SK-N-SH (cell line): Measurements from ENCODE around the gene TAS2R41. TPM values are rescaled to one million over a fixed set of nuclear protein-coding genes. Genes with fewer than 3 reads are reported as not detected.

ENCODE experiments used
- CTCF ChIA-PET: fragments of 300-600, 350-600 bp; formaldehyde crosslinking; extraction: SDS; loops from one replicate; lab custom pipeline; 2021; lab: Yijun Ruan, JAX
- POLR2A ChIA-PET: fragments of 350-600 bp; sonication (Branson Sonifier 250); formaldehyde crosslinking; extraction: SDS; loops from one replicate; lab custom pipeline; 2020; ENCODE audit warnings: antibody characterized with exemption, inconsistent platforms; lab: Yijun Ruan, JAX
- DNase-seq: peaks from one replicate; pipeline ENCODE4 v3.0.0; 2012
- H2AFZ ChIP-seq: fragments of 200-600 bp; sonication (generic); 2 replicates; pipeline ENCODE4 v1.8.1; 2016; ENCODE audit warnings: antibody characterized with exemption, mild to moderate bottlenecking, low read depth
- H3F3A ChIP-seq: fragments of 200-600 bp; sonication (generic); replicated peaks from 2 replicates; pipeline ENCODE3; 2016; ENCODE audit warnings: antibody characterized with exemption, mild to moderate bottlenecking; ENCODE audit not compliant: insufficient read depth
- H3K27ac ChIP-seq, 2 experiments: fragments of 200-500 bp in 1 of 2; fragments of 200-600 bp in 1 of 2; sonication (Bioruptor generic) in 1 of 2; sonication (generic), shearing (Covaris generic) in 1 of 2; 2 replicates each; pipeline versions ENCODE4 v1.5.1 to v1.6.1; 2014 to 2016; ENCODE audit warnings: low read depth in 2 of 2, inconsistent platforms in 1 of 2, low read length in 1 of 2, mild to moderate bottlenecking in 1 of 2, mixed read lengths in 1 of 2
- H3K27me3 ChIP-seq: fragments of 200-600 bp; sonication (generic), shearing (Covaris generic); 2 replicates; pipeline ENCODE4 v1.6.1; 2016; ENCODE audit warnings: mixed run types; ENCODE audit not compliant: insufficient read depth
- H3K36me3 ChIP-seq, 2 experiments: fragments of 200-500 bp in 1 of 2; fragments of 200-600 bp in 1 of 2; sonication (Bioruptor generic) in 1 of 2; sonication (generic) in 1 of 2; replicated peaks in 1 of 2; 2 replicates each; pipeline versions ENCODE3 to v1.5.1; 2014 to 2016; ENCODE audit warnings: low read length in 1 of 2, mild to moderate bottlenecking in 1 of 2; ENCODE audit not compliant: insufficient read depth in 2 of 2, control insufficient read depth in 1 of 2
- H3K4me1 ChIP-seq, 2 experiments: fragments of 200-500 bp in 1 of 2; fragments of 200-600 bp in 1 of 2; sonication (Bioruptor generic) in 1 of 2; sonication (generic), shearing (Covaris generic) in 1 of 2; 2 replicates each; pipeline versions ENCODE4 v1.5.1 to v1.6.1; 2014 to 2016; ENCODE audit warnings: low read depth in 1 of 2, low read length in 1 of 2, mixed run types in 1 of 2; ENCODE audit not compliant: insufficient read depth in 2 of 2, control insufficient read depth in 1 of 2
- H3K4me2 ChIP-seq: fragments of 200-600 bp; sonication (generic), shearing (Covaris generic); 2 replicates; pipeline ENCODE4 v1.6.1; 2017; ENCODE audit warnings: mixed run types
- H3K4me3 ChIP-seq, 2 experiments: fragments of 200-500 bp in 1 of 2; fragments of 200-600 bp in 1 of 2; sonication (Bioruptor generic) in 1 of 2; sonication (generic), shearing (Covaris generic) in 1 of 2; 2 replicates each; pipeline versions ENCODE4 v1.5.1 to v1.8.1; 2014 to 2016; ENCODE audit warnings: low read depth in 2 of 2, inconsistent platforms in 1 of 2, low read length in 1 of 2, mild to moderate bottlenecking in 1 of 2, mixed read lengths in 1 of 2, moderate library complexity in 1 of 2
- H3K79me2 ChIP-seq: fragments of 200-600 bp; sonication (generic); 2 replicates; pipeline ENCODE4 v1.8.1; 2017; ENCODE audit warnings: mild to moderate bottlenecking; ENCODE audit not compliant: insufficient read depth
- H3K9ac ChIP-seq: fragments of 200-600 bp; sonication (generic); 2 replicates; pipeline ENCODE4 v1.6.1; 2017; ENCODE audit warnings: mixed run types
- H3K9me2 ChIP-seq: fragments of 200-600 bp; sonication (generic); 2 replicates; pipeline ENCODE4 v1.6.1; 2017; ENCODE audit warnings: mixed run types
- H3K9me3 ChIP-seq: fragments of 200-600 bp; sonication (generic); 2 replicates; pipeline ENCODE4 v1.6.1; 2017; ENCODE audit warnings: mixed run types, mild to moderate bottlenecking, moderate library complexity
- H4K20me1 ChIP-seq: fragments of 200-600 bp; sonication (generic); 2 replicates; pipeline ENCODE4 v1.6.1; 2017; ENCODE audit warnings: mild to moderate bottlenecking, mixed run types; ENCODE audit not compliant: insufficient read depth
- CHD2 ChIP-seq: fragments of 150-350 bp; IDR thresholded peaks from 2 replicates; pipeline ENCODE4 v1.6.1; 2018; ENCODE audit warnings: low read length; ENCODE audit not compliant: partially characterized antibody
- CTCF ChIP-seq: fragments of 200-600 bp; sonication (generic); IDR thresholded peaks from 2 replicates; pipeline ENCODE4 v1.6.1; 2017; ENCODE audit warnings: antibody characterized with exemption, mild to moderate bottlenecking, moderate library complexity
- ELF1 ChIP-seq: IDR thresholded peaks from 2 replicates; pipeline ENCODE4 v1.4.0; 2012
- EZH2phosphoT487 ChIP-seq: fragments of 200-600 bp; sonication (generic); IDR thresholded peaks from 2 replicates; pipeline ENCODE4 v1.6.1; 2017; ENCODE audit warnings: low read depth, mixed run types, mild to moderate bottlenecking, antibody characterized with exemption, moderate library complexity, borderline replicate concordance
- FOSL2 ChIP-seq: IDR thresholded peaks from 2 replicates; pipeline ENCODE4 v1.4.0; 2012; ENCODE audit warnings: low read depth, mild to moderate bottlenecking, moderate library complexity, borderline replicate concordance
- JUND ChIP-seq: IDR thresholded peaks from 2 replicates; pipeline ENCODE4 v1.4.0; 2012
- MEF2A ChIP-seq: IDR thresholded peaks from 2 replicates; pipeline ENCODE4 v1.4.0; 2012; ENCODE audit warnings: low read depth, borderline replicate concordance
- MXI1 ChIP-seq: IDR thresholded peaks from 2 replicates; pipeline ENCODE4 v1.6.1; 2012; ENCODE audit warnings: mild to moderate bottlenecking, low read depth, low read length, improper control_type of control experiment
- NFIC ChIP-seq: IDR thresholded peaks from 2 replicates; pipeline ENCODE4 v1.4.0; 2012; ENCODE audit warnings: borderline replicate concordance
- NRF1 ChIP-seq: IDR thresholded peaks from 2 replicates; pipeline ENCODE4 v1.6.1; 2012; ENCODE audit warnings: low read depth, mild to moderate bottlenecking, low read length
- POLR2AphosphoS5 ChIP-seq: IDR thresholded peaks from 2 replicates; pipeline ENCODE4 v1.6.1; 2012; ENCODE audit warnings: low read depth, low read length
- RAD21 ChIP-seq: IDR thresholded peaks from 2 replicates; pipeline ENCODE4 v1.6.1; 2012; ENCODE audit warnings: mild to moderate bottlenecking, low read length
- RCOR1 ChIP-seq: fragments of 150-350 bp; IDR thresholded peaks from 2 replicates; pipeline ENCODE4 v1.6.1; 2017; ENCODE audit warnings: antibody characterized with exemption, low read length
- SIN3A ChIP-seq: IDR thresholded peaks from 2 replicates; pipeline ENCODE4 v1.6.1; 2012; ENCODE audit warnings: low read depth, mild to moderate bottlenecking, low read length, moderate library complexity, borderline replicate concordance
- TEAD4 ChIP-seq: IDR thresholded peaks from 2 replicates; pipeline ENCODE4 v1.4.0; 2012; ENCODE audit warnings: mild to moderate bottlenecking, borderline replicate concordance; ENCODE audit not compliant: insufficient read depth
- USF2 ChIP-seq: fragments of 150-350 bp; IDR thresholded peaks from 2 replicates; pipeline ENCODE4 v1.6.1; 2017; ENCODE audit warnings: antibody characterized with exemption, low read length, low read depth, borderline replicate concordance
- whole genome bisulfite sequencing: methylation state at CpG from one replicate; pipeline ENCODE4 v1.1.6; 2017; ENCODE audit warnings: low lambda C conversion rate; 5-methylcytosine and 5-hydroxymethylcytosine counted together
- polyA plus RNA-seq, 3 experiments: library from polyadenylated mRNA; depleted of rRNA; stranded (reverse); fragments of >200 nt; gene quantifications; 2 replicates each; pipeline ENCODE4 v1.2.3, GENCODE V29; 2012
- TF ChIP-seq, protein P1 (sequence below): IDR thresholded peaks from 2 replicates; pipeline ENCODE4 v1.4.0; 2012; ENCODE audit warnings: low read depth, borderline replicate concordance
- TF ChIP-seq, protein P2 (sequence below): IDR thresholded peaks from 2 replicates; pipeline ENCODE4 v1.6.1; 2012; ENCODE audit warnings: mild to moderate bottlenecking, low read depth, low read length, moderate library complexity

Gene TAS2R41
- polyA plus RNA-seq, 1 of the 3 experiments (the other 2 are of a cell fraction), result not detected

GRCh38 chr7:143462045-143462444 lies 15.6 kb upstream of the TAS2R41 start:
- peaks cover 0 to 5% of the 10 kb centered on the region in 2 experiments for H3K36me3 ChIP-seq
- H3K9me3 ChIP-seq, result 0 out of 2 replicates have a peak, but pooled peaks cover 15% of the 10 kb centered on the region
- H3K27me3 ChIP-seq, result no peaks in the 10 kb centered on the region
- H2AFZ ChIP-seq, result no peak overlapping the region
- peaks cover 28% of the 10 kb centered on the region for H3F3A ChIP-seq
- WGBS, result 68% methylated on average over 3 of the region's 3 CpGs
- H3K9me2 ChIP-seq, result no peaks in the 10 kb centered on the region
- no peak overlapping the region for H3K27ac ChIP-seq
- no peak for DNase-seq
- peaks cover 0 to 16% of the 10 kb centered on the region in 2 experiments; a peak in 3 of 4 replicates for H3K4me1 ChIP-seq
- ChIA-PET POLR2A (no interaction called here), CTCF (interaction anchor here (1.3 kb wide), 1 partner anchor 221 kb away, joined by 3 read pairs; no protein-coding TSS in a partner anchor)
- TF ChIP-seq CTCF, result no peak
- TF ChIP-seq POLR2AphosphoS5, result no peak
- no peak for TF ChIP-seq TEAD4
- no peak for TF ChIP-seq NRF1
- no peak for TF ChIP-seq RCOR1
- no peak for TF ChIP-seq MXI1
- no peak for TF ChIP-seq ELF1
- no peak for TF ChIP-seq JUND
- TF ChIP-seq EZH2phosphoT487, result no peak
- no peak for TF ChIP-seq MEF2A
- H3K9ac ChIP-seq, result no peak overlapping the region
- no peak overlapping the region for H3K4me3 ChIP-seq
- H4K20me1 ChIP-seq, result no peaks in the 10 kb centered on the region
- no peak overlapping the region for H3K4me2 ChIP-seq
- H3K79me2 ChIP-seq, result no peaks in the 10 kb centered on the region

GRCh38 chr7:143463556-143463955 lies 14.1 kb upstream of the TAS2R41 start:
- Histone ChIP-seq H3K79me2 (no peaks in the 10 kb centered on the region), H3K27ac (no peak overlapping the region), H3K36me3 (peaks cover 0 to 5% of the 10 kb centered on the region in 2 experiments), H3K4me1 (peaks cover 0 to 2% of the 10 kb centered on the region in 2 experiments; a peak in 1 of 4 replicates), H3K9ac (no peak overlapping the region), H3F3A (peaks cover 15% of the 10 kb centered on the region), H3K27me3 (no peaks in the 10 kb centered on the region), H3K9me2 (no peaks in the 10 kb centered on the region), H4K20me1 (no peaks in the 10 kb centered on the region), H3K4me2 (no peak overlapping the region), H3K9me3 (0 out of 2 replicates have a peak, but pooled peaks cover 15% of the 10 kb centered on the region), H3K4me3 (no peak overlapping the region), H2AFZ (no peak overlapping the region)
- ChIA-PET CTCF (interaction anchor here (1.3 kb wide), 1 partner anchor 223 kb away, joined by 3 read pairs; no protein-coding TSS in a partner anchor), POLR2A (no interaction called here)
- no peak for DNase-seq
- TF ChIP-seq TEAD4, result no peak
- TF ChIP-seq RCOR1, result no peak
- TF ChIP-seq, protein P1, sequence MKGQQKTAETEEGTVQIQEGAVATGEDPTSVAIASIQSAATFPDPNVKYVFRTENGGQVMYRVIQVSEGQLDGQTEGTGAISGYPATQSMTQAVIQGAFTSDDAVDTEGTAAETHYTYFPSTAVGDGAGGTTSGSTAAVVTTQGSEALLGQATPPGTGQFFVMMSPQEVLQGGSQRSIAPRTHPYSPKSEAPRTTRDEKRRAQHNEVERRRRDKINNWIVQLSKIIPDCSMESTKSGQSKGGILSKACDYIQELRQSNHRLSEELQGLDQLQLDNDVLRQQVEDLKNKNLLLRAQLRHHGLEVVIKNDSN, result no peak
- no peak for TF ChIP-seq NFIC
- TF ChIP-seq POLR2AphosphoS5, result no peak
- no peak for TF ChIP-seq SIN3A
- TF ChIP-seq CHD2, result no peak
- TF ChIP-seq, protein P2, sequence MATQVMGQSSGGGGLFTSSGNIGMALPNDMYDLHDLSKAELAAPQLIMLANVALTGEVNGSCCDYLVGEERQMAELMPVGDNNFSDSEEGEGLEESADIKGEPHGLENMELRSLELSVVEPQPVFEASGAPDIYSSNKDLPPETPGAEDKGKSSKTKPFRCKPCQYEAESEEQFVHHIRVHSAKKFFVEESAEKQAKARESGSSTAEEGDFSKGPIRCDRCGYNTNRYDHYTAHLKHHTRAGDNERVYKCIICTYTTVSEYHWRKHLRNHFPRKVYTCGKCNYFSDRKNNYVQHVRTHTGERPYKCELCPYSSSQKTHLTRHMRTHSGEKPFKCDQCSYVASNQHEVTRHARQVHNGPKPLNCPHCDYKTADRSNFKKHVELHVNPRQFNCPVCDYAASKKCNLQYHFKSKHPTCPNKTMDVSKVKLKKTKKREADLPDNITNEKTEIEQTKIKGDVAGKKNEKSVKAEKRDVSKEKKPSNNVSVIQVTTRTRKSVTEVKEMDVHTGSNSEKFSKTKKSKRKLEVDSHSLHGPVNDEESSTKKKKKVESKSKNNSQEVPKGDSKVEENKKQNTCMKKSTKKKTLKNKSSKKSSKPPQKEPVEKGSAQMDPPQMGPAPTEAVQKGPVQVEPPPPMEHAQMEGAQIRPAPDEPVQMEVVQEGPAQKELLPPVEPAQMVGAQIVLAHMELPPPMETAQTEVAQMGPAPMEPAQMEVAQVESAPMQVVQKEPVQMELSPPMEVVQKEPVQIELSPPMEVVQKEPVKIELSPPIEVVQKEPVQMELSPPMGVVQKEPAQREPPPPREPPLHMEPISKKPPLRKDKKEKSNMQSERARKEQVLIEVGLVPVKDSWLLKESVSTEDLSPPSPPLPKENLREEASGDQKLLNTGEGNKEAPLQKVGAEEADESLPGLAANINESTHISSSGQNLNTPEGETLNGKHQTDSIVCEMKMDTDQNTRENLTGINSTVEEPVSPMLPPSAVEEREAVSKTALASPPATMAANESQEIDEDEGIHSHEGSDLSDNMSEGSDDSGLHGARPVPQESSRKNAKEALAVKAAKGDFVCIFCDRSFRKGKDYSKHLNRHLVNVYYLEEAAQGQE, result no peak
- TF ChIP-seq FOSL2, result no peak
- no peak for TF ChIP-seq RAD21
- TF ChIP-seq NRF1, result no peak
- no peak for TF ChIP-seq CTCF
- TF ChIP-seq USF2, result no peak
